ENCODE results near the gene STARD3NL. TPM values are rescaled to one million over a fixed set of nuclear protein-coding genes. Genes with fewer than 3 reads are reported as not detected.

The STARD3NL gene
- total and polyA plus RNA-seq, 2 experiments from 2014 or later: 55.1 to 55.3 TPM

GRCh38 chr7:38199154-38199553, 21.1 kb downstream of the STARD3NL start:
- Mint-ChIP-seq H3K9me3 (no peaks in the 10 kb centered on the region), H3K4me1 (peaks cover 33% of the 10 kb centered on the region), H3K27me3 (ENCODE audit: insufficient read depth, low read depth, poor library complexity) (peaks cover 4% of the 10 kb centered on the region), H3K27ac (peak overlapping the region; percentile 50; the same call in 1 of the 2 replicates), H3K4me3 (no peak overlapping the region), H3K36me3 (ENCODE audit: low read depth) (peaks cover 6% of the 10 kb centered on the region; the same call in 2 of the 3 replicates)
- no peak overlapping the region for H3K4me3 ChIP-seq
- no peak overlapping the region for H2AFZ ChIP-seq
- peaks cover 58% of the 10 kb centered on the region for H3K79me2 ChIP-seq (replicated peaks; ENCODE audit: insufficient read depth)
- H3K4me2 ChIP-seq: no peak overlapping the region
- H3K4me1 ChIP-seq (ENCODE audit: insufficient read depth): peaks cover 27% of the 10 kb centered on the region
- no peaks in the 10 kb centered on the region for H3F3A ChIP-seq (replicated peaks; ENCODE audit: low read depth)
- no peaks in the 10 kb centered on the region for H3K36me3 ChIP-seq (ENCODE audit: insufficient read depth)
- H3K9me2 ChIP-seq (ENCODE audit: insufficient read depth): no peaks in the 10 kb centered on the region
- TF ChIP-seq CREB1 (CRISPR knock-in tag; IDR thresholded peaks at IDR 0.05; ENCODE audit: low read depth): no peak
- TF ChIP-seq ZNF331 (CRISPR knock-in tag; IDR thresholded peaks at IDR 0.05; ENCODE audit: low read depth): no peak
- no peak for TF ChIP-seq ZNF114 (CRISPR knock-in tag; IDR thresholded peaks at IDR 0.05)
- TF ChIP-seq ETS1 (IDR thresholded peaks at IDR 0.05): no peak
- no peak for TF ChIP-seq ZNF462 (CRISPR knock-in tag; IDR thresholded peaks at IDR 0.05)
- no peak for TF ChIP-seq STAT1 (IDR thresholded peaks at IDR 0.05; ENCODE audit: unreplicated experiment)
- no peak for TF ChIP-seq NANOG (IDR thresholded peaks at IDR 0.05; ENCODE audit: borderline replicate concordance)
- TF ChIP-seq POLR2AphosphoS5 (IDR thresholded peaks at IDR 0.05; ENCODE audit: low read depth): no peak
- TF ChIP-seq EZH2 (IDR thresholded peaks at IDR 0.05; ENCODE audit: low read depth, unreplicated experiment): no peak
- no peak for TF ChIP-seq EZH2phosphoT487 (IDR thresholded peaks at IDR 0.05; ENCODE audit: unreplicated experiment)
- TF ChIP-seq CTCF (conservative IDR thresholded peaks at IDR 0.05; ENCODE audit: low read depth in 2 of 2): no peak
- no peak for TF ChIP-seq REST (IDR thresholded peaks at IDR 0.05; ENCODE audit: unreplicated experiment)
- DNase-seq (ENCODE audit: low spot score) (no peak), ATAC-seq (no peak)
- no peaks in the 10 kb centered on the region for H3K27me3 ChIP-seq (ENCODE audit: insufficient read depth)
- H4K20me1 ChIP-seq (replicated peaks; ENCODE audit: insufficient read depth): no peaks in the 10 kb centered on the region
- H3K27ac ChIP-seq (ENCODE audit: low read depth): no peak overlapping the region
